SK-N-MC (cell line): Measurements from ENCODE around the gene SNX32.
A peak's percentile ranks its signal among the peaks of the same experiment; 100 is the strongest.

Experiments used
- DNase-seq: peaks from one replicate; pipeline ENCODE4 v3.0.0-alpha.2; 2011; ENCODE audit warnings: low read depth, low spot score
- H3K27ac ChIP-seq: fragments of 200-600 bp; sonication (generic); 2 replicates; pipeline ENCODE4 v1.5.1; 2016; ENCODE audit warnings: mixed run types
- H3K36me3 ChIP-seq: fragments of 200-600 bp; sonication (generic); 2 replicates; pipeline ENCODE4 v1.6.1; 2017; ENCODE audit warnings: antibody characterized with exemption, low read length, mixed read lengths; ENCODE audit not compliant: insufficient read depth
- H3K4me3 ChIP-seq: fragments of 200-600 bp; sonication (generic); 2 replicates; pipeline ENCODE4 v1.5.1; 2016
- H3K9ac ChIP-seq: fragments of 200-600 bp; sonication (generic); 2 replicates; pipeline ENCODE4 v1.8.0; 2017; ENCODE audit warnings: mixed run types, mixed read lengths; ENCODE audit not compliant: insufficient read length
- H3K9me3 ChIP-seq: fragments of 200-600 bp; sonication (generic); 2 replicates; pipeline ENCODE4 v1.6.1; 2017; ENCODE audit warnings: low read depth, mild to moderate bottlenecking, antibody characterized with exemption, low read length, moderate library complexity, mixed read lengths
- EZH2 ChIP-seq: fragments of 200-600 bp; sonication (generic); IDR thresholded peaks from one replicate; pipeline ENCODE4 v1.6.1; 2017; ENCODE audit warnings: antibody characterized with exemption
- FOXP2 ChIP-seq: optimal IDR thresholded peaks from 2 replicates; pipeline ENCODE3; 2011; ENCODE audit warnings: mild to moderate bottlenecking, moderate library complexity; ENCODE audit not compliant: insufficient read depth; ENCODE audit errors: extremely low read length, control extremely low read depth
- POLR2AphosphoS5 ChIP-seq: IDR thresholded peaks from 2 replicates; pipeline ENCODE4 v1.6.1; 2012; ENCODE audit warnings: mild to moderate bottlenecking, low read depth, low read length, borderline replicate concordance

The SNX32 gene

DNA sequence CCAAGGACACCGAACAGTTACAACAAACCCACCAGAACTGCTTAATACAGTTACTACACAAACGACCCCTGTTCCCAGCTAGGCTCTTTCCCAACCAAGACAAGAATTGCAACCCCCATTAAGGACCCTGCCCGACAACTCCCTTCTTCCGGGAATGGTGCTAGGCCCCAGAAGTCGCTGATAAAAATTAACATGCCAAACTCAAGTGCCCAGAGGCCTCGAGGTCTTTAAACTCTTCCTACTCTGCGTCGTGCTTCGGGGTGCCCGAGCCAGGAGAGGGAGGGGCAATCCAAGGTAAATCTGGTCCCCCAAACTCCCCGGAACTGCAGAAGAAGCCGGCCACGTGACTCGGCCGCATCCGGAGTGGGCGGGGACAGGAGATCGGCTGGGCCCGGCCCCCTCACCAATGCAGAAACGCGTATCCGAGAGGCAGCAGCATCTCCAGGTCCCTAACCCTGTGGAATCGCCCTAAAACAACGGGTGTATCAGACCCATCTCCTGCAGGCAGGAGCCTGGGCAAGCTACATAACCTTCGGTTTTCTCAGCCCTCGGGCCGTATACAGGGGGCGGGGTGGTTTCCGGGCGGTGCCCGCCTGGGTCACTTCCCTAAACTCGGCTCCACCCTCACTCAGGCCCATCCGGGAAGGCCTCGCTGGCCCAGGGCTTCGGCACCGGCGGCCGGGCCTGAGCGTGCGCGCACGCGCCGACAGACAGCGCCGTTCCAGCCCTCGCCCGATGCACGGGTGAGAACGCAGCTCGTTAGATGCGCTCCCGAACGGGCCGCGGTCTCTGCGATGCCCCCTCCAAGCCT lies 23.1 kb downstream of the SNX32 start:
- Histone ChIP-seq H3K36me3 (peaks cover 39% of the 10 kb centered on the region), H3K9me3 (no peaks in the 10 kb centered on the region), H3K9ac (peak overlapping the region; percentile 87), H3K27ac (peak overlapping the region; percentile 91), H3K4me3 (peak overlapping the region; percentile 87)
- no peak for DNase-seq
- TF ChIP-seq FOXP2: no peak
- peak; percentile 13; the same call in 1 of the 2 replicates for TF ChIP-seq POLR2AphosphoS5

GRCh38 chr11:65857500-65857852 lies 23.7 kb downstream of the SNX32 start:
- H3K4me3 ChIP-seq: peak overlapping the region; percentile 87
- H3K9me3 ChIP-seq: no peaks in the 10 kb centered on the region
- no peak for DNase-seq
- TF ChIP-seq POLR2AphosphoS5 (no peak), EZH2 (no peak), FOXP2 (no peak)
- peak overlapping the region; percentile 87 for H3K9ac ChIP-seq
- H3K36me3 ChIP-seq: peaks cover 45% of the 10 kb centered on the region
- peak overlapping the region; percentile 91 for H3K27ac ChIP-seq

DNA sequence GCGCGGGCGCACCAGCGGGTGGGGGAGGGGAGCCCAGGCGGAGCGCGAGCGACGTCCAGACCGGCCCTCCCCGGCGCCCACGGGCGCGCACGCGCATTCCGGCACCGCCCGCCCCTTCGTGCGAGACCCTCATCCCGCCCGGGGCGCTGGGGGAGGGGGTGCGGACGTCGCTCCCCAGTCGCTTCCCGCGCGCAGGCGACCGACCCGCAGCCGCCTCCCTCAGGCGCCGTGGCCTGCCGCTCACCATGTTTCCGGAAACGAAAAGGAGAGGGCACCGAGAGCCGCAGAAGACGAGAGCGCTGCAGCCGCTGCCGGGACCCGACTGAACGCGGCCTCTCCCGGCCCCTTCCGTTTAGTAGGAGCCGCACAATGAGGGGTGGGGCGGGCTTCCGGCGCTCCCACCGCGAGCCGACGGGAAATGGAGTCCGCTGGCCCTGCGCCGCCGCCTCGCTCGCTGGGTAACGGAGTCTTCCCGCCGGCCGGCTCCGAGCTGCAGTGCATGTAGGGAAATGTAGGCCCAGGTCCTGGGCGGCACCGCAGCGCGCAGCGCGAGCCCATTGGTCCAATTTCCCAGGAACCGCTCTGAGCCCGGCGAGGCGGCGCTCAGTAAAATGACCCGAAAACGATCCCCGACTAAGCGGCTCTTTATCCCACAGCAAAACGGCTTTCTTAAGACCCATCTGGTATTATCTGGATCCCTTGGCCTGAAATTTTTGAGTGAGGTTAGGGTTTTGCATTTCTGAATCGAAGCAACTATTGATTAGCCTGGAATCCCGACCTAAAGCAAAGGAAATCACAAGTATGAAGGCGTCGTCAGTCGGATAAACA lies 24.3 kb downstream of the SNX32 start, which contains the start of gene CFL1:
TSS of gene CFL1 (minus strand) at position 328 of the 828 bp plus-strand sequence. CDS start at position 247, 81 bp downstream.
- H3K4me3 ChIP-seq: peak within 1 kb of the TSS; percentile 87
- peak within 1 kb of the TSS; percentile 97 for H3K9ac ChIP-seq
- H3K9me3 ChIP-seq: no peaks in the 10 kb centered on the region
- TF ChIP-seq FOXP2: no peak
- peak; percentile 98 for TF ChIP-seq POLR2AphosphoS5
- TF ChIP-seq EZH2: no peak
- peak; percentile 70 for DNase-seq
- peak within 1 kb of the TSS; percentile 97 for H3K27ac ChIP-seq
- H3K36me3 ChIP-seq: peaks cover 51% of the 10 kb centered on the region

DNA sequence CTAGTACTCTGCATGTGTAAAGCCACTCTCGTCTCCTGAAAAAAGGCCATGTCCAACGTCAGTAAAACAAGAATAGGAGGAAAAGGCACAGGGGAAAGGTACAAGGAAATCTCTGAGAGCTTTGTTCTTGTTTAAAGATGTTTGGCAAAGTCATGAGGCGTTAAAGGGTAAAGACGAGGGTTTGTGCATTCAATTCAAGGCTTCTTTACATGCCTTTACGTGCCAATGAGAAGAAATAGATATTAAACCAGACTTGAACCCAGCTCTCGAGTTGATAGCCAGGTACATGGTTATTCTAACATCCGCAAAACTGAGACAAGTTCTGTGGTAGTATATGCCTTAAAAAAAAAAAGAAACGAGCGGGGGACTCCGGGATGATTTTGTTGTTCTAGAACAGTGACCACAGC lies 24.9 kb downstream of the SNX32 start:
- H3K9ac ChIP-seq: peak overlapping the region; percentile 97
- peak overlapping the region; percentile 97 for H3K27ac ChIP-seq
- peaks cover 51% of the 10 kb centered on the region for H3K36me3 ChIP-seq
- peak overlapping the region; percentile 87 for H3K4me3 ChIP-seq
- no peak for DNase-seq
- no peaks in the 10 kb centered on the region for H3K9me3 ChIP-seq
- TF ChIP-seq FOXP2: no peak

DNA sequence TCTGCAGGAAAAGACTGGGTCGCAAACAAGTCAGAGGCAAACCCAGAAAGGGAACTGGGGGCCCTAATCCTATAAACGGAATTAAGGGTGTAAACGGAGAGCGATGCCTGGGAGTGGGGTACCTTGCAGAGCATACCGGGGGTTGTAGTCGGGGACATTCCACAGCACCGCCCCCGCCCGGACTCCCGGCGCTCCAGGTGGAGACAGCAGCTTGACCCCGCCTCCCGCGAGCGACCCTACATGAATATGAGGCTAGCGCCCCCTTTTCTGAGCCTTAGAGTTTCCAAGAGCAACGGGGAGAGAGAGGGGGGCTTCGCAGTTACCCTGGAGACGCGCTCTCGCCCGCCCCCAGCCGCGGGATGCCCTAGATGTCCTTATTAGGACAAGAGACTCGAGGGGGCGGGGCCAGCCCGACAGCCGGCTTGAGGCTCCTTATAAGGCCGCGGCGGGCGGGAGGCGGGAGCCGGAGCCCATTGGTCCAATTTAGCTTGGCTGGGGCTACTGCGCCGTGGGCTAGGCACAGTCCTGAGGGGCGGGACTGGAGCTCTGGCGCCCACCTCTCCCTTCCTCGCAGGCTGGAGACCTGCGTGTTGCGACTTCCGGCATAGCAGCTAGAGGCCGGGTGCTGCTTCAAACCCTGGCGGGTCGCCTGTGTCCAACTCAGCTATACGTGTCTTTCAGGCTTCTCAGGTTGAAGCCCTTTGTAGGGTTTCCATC lies 25.5 kb downstream of the SNX32 start:
- DNase-seq: peak; percentile 76
- TF ChIP-seq FOXP2: no peak
- peak; percentile 92 for TF ChIP-seq POLR2AphosphoS5
- no peak for TF ChIP-seq EZH2
- Histone ChIP-seq H3K9ac (peak overlapping the region; percentile 97), H3K27ac (peak overlapping the region; percentile 97), H3K36me3 (peaks cover 51% of the 10 kb centered on the region), H3K9me3 (no peaks in the 10 kb centered on the region), H3K4me3 (peak overlapping the region; percentile 87)

GRCh38 chr11:65859812-65860277 lies 26.1 kb downstream of the SNX32 start:
- TF ChIP-seq FOXP2 (no peak), EZH2 (no peak), POLR2AphosphoS5 (no peak)
- peak overlapping the region; percentile 87 for H3K4me3 ChIP-seq
- DNase-seq: no peak
- no peaks in the 10 kb centered on the region for H3K9me3 ChIP-seq
- H3K27ac ChIP-seq: peak overlapping the region; percentile 97
- peak overlapping the region; percentile 89 for H3K9ac ChIP-seq
- H3K36me3 ChIP-seq: peaks cover 51% of the 10 kb centered on the region

DNA sequence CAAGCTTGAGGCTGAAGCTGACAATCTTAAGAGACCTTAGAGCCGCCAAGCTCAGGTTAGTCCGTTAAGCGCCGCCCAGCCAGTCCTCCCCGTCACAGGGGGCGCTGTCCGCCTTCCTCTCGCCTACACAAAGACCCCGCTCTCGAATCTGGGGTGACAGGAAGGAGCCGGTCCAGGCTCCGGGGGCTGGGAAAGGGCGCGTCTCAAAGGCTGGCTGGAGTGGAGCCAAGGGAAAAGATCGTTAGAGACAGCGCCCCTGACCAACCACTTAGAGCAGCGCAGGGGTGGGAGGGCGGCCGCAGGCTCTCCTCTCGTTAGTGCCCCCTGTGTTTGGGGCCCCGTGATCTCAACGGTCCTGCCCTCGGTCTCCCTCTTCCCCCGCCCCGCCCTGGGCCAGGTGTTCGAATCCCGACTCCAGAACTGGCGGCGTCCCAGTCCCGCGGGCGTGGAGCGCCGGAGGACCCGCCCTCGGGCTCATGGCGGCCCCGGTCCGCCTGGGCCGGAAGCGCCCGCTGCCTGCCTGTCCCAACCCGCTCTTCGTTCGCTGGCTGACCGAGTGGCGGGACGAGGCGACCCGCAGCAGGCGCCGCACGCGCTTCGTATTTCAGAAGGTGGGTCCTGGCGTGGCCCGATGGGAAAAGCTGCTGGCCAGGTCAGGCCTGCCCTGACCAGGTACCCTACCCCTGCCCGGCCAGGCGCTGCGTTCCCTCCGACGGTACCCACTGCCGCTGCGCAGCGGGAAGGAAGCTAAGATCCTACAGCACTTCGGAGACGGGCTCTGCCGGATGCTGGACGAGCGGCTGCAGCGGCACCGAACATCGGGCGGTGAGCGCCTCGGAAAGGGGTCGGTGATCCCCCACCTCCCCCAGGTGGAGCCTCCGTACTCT lies 26.8 kb downstream of the SNX32 start, which contains the start of gene MUS81:
TSS of gene MUS81 (plus strand) at position 156 of the 887 bp plus-strand sequence. CDS start at position 477, 321 bp downstream.
- TF ChIP-seq EZH2 (no peak), POLR2AphosphoS5 (peak; percentile 87)
- peak within 1 kb of the TSS; percentile 97 for H3K27ac ChIP-seq
- H3K9ac ChIP-seq: peak within 1 kb of the TSS; percentile 97
- no peaks in the 10 kb centered on the region for H3K9me3 ChIP-seq
- peak within 1 kb of the TSS; percentile 87 for H3K4me3 ChIP-seq
- H3K36me3 ChIP-seq: peaks cover 51% of the 10 kb centered on the region
- DNase-seq: peak; percentile 90
